NOMO-1 (cell line): ENCODE results near the gene GPR108.
"Not testable (repeated sequence)": the region's sequence is repeated elsewhere in the genome, so short reads cannot be mapped to it uniquely, and the experiment has no call there.

Source experiments
- DNase-seq, 2 experiments: peaks; one replicate each; lab custom pipeline; 2025; ENCODE audit not compliant: unreplicated experiment in 2 of 2; lab: John Stamatoyannopoulos, UW

The GPR108 gene

GRCh38 chr19:6737284-6737872, at the start of gene GPR108:
GPR108 (minus strand) TSS chr19:6737580; CDS start chr19:6737576, 4 bp downstream.
- peak; percentile 100 for DNase-seq

GRCh38 chr19:6779206-6779605, 41.8 kb upstream of the GPR108 start:
- no peak for DNase-seq

GRCh38 chr19:6778386-6778785, 41.0 kb upstream of the GPR108 start:
- no peak for DNase-seq

- no peak for DNase-seq
Observed at GRCh38 chr19:6777434-6777833, 40.1 kb upstream of the GPR108 start.

GRCh38 chr19:6776999-6777398, 39.6 kb upstream of the GPR108 start:
- DNase-seq = no peak

GRCh38 chr19:6776045-6776444, 38.7 kb upstream of the GPR108 start:
- DNase-seq = not testable (repeated sequence)

- peak in 1 of 2 experiments; percentile 17 for DNase-seq
Observed at GRCh38 chr19:6774821-6775707, 37.7 kb upstream of the GPR108 start.

- DNase-seq = peak; percentile 52 to 57
Observed at GRCh38 chr19:6773323-6773931, 36.0 kb upstream of the GPR108 start.

GRCh38 chr19:6772866-6773322, 35.5 kb upstream of the GPR108 start:
- DNase-seq = no peak

- DNase-seq = peak; percentile 83 to 97
Observed at GRCh38 chr19:6772028-6772865, 34.9 kb upstream of the GPR108 start, which contains the start of gene VAV1. VAV1 (plus strand) TSS chr19:6772708; CDS start chr19:6772808, 100 bp downstream.

- not testable (repeated sequence) for DNase-seq
Observed at GRCh38 chr19:6771648-6772027, 34.3 kb upstream of the GPR108 start.

GRCh38 chr19:6769006-6769619, 31.7 kb upstream of the GPR108 start:
- peak; percentile 14 to 48 for DNase-seq

- no peak for DNase-seq
Observed at GRCh38 chr19:6768236-6768785, 30.9 kb upstream of the GPR108 start.

GRCh38 chr19:6767357-6768235, 30.2 kb upstream of the GPR108 start, which contains the start of gene SH2D3A:
SH2D3A (minus strand) TSS chr19:6767435; CDS start chr19:6763748, 3,687 bp downstream.
- DNase-seq = peak; percentile 86 to 88

GRCh38 chr19:6767081-6767356, 29.6 kb upstream of the GPR108 start:
- DNase-seq = no peak

- DNase-seq = no peak
Observed at GRCh38 chr19:6766357-6767080, 29.1 kb upstream of the GPR108 start.

GRCh38 chr19:6765738-6766356, 28.5 kb upstream of the GPR108 start:
- DNase-seq = no peak

- DNase-seq = not testable (repeated sequence)
Observed at GRCh38 chr19:6762253-6762797, 24.9 kb upstream of the GPR108 start.
